Thyroid gland (tissue), 4 donors: ENCODE measurements around the gene PDF.

ENCODE experiments used
- CTCF ChIP-seq, 6 experiments: fragments of 200-600 bp in 3 of 6; fragments of 450-650 bp in 3 of 6; sonication (generic) in 3 of 6; IDR thresholded peaks; one replicate each; pipeline ENCODE4 v1.5.1; 2016 to 2019; ENCODE audit warnings: antibody characterized with exemption in 6 of 6, mild to moderate bottlenecking in 2 of 6, inconsistent platforms in 1 of 6, moderate library complexity in 1 of 6
- POLR2A ChIP-seq, 2 donors: fragments of 450-650 bp; IDR thresholded peaks; one replicate each; pipeline ENCODE4 v1.6.1; 2017; ENCODE audit warnings: antibody characterized with exemption in 2 of 2, mild to moderate bottlenecking in 2 of 2, moderate library complexity in 1 of 2

DNA sequence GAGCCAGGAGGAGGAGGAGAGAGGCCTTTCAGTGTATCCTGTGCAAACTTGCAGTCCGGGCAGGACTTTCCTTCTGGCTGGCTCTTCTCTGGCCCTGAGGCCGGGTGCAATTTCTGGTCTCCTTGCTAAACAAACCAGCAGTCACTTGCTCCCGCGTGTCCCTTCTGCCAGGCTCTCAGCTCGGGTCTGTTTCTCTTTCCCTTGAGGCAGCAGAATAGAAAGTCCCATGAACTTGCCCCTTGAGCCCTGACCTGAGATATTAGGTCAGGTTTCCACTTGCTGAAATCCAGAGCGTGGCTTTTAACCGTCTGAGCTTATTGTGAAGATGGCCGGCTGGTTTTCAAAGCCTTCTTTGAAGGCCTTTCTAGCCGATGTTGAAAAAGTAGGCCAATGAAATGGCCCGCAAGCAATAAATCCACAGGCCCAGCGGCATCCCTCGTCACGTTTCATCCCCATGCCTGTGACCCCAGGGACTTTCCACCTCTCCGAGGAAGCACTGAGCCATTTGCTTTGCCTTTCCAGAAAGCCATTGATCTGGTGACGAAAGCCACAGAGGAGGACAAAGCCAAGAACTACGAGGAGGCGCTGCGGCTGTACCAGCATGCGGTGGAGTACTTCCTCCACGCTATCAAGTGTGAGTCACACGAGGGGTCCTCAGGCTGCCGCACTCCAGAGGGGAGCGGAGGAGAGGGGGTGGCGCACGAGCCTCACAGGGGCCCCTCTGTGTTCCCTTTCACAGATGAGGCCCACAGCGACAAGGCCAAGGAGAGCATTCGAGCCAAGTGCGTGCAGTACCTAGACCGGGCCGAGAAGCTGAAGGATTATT is 14.7 kb downstream of the PDF start:
- TF ChIP-seq CTCF (IDR thresholded peaks at IDR 0.05) (no peak), POLR2A (IDR thresholded peaks at IDR 0.05) (no peak)
